Activated CD8-positive, alpha-beta memory T cell treated with anti-CD3 and anti-CD28 coated beads, Interleukin-2, amount 50 U/mL, for 1 hour (primary cell): ENCODE measurements around the gene ETV1.
A peak's percentile ranks its signal among the peaks of the same experiment; 100 is the strongest.

Experiments used
- DNase-seq: peaks from one replicate; pipeline ENCODE4 v3.0.0-alpha.2; 2020; ENCODE audit errors: extremely low read depth

The ETV1 gene

DNA sequence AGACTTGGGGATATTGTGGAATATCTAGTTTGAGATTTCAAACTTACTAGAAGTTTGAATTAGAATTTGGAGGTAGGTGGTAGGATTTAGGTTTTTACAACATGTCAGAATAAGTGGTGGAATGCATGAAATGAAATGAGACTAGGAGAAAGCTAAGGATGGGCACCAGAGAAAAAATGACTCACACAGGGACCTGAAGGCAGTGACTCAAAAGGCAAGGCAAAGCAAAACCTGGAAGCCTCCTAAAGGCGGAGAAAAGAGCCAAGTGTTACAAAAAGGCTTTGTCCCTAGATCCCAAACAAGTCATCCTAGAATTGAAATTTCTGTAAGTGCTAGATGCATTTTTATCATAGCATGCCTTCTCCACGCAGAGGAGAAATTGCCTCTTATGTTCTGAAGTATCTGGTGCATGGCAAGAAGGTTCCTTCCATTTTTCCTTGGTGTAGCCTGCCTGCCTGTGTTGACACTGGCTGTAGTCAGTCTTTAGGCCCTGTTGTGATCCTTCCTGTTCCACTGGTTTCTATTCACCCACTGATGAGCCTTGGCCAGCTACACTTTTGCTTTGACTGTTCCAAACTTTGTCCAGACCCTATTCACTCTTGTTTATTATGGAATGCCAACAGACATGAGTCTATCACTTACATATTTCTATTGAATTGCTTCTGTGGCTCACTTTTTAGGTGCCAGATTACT lies 109.3 kb downstream of the ETV1 start:
- no peak for DNase-seq

- DNase-seq, result no peak
These were observed 110.3 kb downstream of the ETV1 start for GRCh38 chr7:13879143-13879542.

GRCh38 chr7:13878154-13878553 lies 111.3 kb downstream of the ETV1 start:
- no peak for DNase-seq

DNA sequence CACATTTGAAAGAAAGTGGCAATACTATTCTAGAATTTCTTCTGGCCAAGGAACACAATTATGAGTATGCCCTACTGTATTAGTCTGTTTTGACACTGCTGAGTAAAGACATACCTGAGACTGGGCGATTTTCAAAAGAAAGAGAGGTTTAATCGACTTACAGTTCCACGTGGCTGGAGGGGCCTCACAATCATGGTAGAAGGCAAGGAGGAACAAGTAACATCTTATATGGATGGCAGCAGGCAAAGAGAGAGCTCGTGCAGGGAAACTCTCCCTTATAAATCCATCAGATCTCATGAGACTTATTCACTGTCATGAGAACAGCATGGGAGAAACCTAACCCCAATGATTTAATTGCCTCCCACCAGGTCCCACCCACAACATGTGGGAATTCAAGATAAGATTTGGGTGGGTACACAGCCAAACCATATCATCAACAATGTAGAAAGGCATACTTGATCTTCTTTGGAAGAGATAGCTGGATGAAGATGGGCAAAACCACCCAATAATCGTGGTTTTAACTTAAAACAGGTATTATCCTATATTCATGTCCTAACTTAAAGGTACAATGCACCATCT lies 113.9 kb downstream of the ETV1 start:
- DNase-seq, result no peak

DNA sequence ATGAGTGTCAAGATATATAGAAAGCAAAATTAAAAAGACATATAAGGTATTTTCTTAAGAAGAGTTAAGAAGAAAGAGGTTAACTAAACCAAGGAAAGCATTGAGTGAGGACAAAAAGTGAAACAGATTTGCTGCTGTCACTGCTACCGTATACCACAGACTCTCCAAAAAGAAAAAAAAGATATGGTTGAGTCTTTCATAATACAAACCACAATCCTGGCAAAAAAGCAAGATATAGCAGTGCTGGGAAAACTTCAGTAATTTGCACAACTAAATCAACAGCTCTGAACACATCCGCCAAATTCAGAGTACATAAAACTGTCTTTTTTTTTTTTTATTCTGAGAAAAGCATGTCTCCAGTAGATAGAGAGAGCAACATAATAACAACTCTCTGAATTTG lies 114.7 kb downstream of the ETV1 start:
- no peak for DNase-seq

GRCh38 chr7:13872709-13873108 lies 116.8 kb downstream of the ETV1 start:
- no peak for DNase-seq

DNA sequence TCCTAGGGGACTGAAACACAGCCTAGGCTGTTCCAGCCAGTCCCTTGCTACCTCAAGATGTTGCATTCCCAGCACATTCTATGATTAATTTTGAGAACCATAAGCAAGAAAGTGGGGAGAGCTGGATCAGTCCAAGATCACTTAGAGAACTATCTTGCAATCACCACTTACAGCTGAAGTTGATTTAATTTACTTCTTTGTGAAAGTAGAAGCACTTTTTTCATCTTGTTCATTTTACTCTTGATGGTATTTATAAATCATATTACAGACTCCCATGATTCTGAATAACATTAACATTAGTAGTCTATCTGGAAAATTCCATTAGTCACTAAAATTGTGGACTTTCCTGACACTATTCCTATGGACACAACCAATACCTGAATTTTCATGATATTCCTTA lies 118.5 kb downstream of the ETV1 start:
- no peak for DNase-seq

GRCh38 chr7:13860734-13861133 lies 128.7 kb downstream of the ETV1 start:
- DNase-seq, result no peak

DNA sequence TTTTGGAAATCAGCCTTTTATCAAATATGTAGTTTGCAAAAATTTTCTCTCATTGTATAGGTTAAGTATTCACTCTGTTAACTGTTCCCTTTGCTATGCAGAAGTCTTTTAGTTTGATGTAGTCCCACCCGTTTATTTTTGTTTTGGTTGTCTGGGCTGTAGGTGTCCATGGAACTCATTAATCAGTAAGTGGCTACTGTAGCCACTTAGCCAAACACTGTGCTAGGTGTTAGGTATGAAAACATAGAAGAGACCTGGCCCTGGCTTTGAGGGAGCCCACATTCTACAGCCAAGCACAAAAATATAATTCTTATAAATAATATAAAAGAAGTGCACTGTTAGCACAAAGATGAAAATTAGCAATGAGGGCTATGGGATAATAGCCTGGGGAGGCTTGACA lies 133.5 kb downstream of the ETV1 start:
- DNase-seq, result no peak

DNA sequence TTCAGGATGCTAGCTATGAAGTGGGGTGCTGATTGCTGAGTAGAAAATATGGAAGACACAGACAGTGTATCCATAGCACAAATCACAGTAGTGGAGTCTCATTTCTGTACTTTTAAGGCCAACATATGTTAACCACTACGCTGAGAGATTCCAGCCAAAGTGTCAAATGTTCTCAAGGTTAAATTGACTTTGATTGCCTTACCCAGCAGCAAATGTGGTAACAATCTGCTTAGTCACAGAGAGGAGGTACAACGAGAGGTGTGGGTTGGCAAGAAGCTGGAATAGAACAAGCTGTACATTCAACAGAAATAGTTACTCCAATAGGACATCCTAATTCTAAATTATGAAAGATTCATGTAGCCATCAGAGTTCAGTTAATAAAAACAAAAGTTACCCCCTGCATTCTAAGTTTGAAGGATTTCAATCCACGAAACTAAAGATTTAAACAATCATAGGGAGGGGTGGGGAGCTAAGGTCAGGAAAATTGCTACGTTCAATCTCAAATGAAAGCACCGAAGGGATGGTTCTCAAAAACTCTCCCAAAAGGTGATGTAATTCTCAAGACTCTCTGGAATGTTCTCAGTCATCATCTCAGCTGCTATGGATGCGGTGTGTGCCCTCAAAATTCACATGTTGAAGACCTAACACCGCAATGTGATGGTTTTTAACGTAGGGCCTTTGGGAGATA lies 137.0 kb downstream of the ETV1 start:
- DNase-seq, result no peak

GRCh38 chr7:13851736-13852135 lies 137.7 kb downstream of the ETV1 start:
- DNase-seq, result no peak

DNA sequence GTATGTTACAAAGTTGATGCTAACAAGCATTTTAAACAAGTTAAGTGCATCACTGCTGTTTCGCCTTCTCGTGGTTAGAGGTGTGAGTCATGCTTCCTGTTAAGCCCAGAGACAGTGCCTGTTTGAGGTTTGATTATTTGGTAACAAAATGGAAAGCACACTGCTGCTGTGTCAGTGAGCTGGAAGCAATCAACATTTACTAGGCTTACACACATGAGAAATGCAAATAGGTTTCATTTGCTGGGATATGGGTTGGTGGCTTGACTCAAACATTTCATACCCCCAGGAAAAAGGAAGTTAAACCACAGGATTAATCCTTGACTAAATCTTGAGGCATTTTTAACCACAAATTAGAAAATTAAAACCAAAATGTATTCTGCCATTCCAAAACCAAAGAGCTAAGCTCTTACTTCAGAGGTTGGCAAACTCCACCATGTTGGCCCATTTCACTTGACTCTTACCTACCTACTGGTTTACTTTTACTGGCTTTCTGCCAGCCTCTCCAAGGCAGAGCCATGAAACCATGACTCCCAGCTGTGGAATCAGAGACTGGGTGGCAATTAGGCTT lies 139.2 kb downstream of the ETV1 start:
- DNase-seq, result peak; percentile 23

DNA sequence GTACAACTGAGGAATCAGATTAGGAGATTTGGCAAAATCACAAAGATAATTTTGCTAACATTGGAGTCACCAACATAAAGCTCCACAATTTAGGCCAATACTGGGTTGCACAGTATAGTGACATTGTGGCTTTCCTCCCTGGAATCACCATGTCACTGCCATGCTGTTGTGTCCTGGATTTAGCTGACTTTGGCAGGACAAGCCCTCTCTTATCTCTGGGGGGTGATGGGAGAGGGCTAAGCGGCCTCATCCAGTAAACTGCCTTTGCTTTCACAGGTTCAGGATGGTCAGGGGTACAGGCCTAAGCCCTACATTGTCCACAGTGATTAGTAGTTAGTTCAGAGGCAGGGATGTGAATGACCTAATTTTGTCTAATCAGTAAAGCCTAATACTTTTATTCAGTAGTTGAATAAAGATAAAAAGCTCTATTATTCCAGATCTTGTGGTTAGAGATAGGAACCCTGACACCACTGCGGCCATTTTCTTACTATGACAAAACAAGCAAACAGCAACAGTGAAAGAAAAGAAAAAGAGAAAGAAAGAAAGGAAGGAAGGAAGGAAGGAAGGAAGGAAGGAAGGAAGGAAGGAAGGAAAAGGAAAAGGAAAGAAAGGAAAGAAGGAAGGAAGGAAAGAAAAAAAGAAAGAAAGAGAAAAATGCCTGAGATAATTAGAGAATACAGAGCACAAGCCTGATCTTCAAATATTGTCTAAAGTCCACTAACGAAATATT lies 140.1 kb downstream of the ETV1 start:
- DNase-seq, result no peak

DNA sequence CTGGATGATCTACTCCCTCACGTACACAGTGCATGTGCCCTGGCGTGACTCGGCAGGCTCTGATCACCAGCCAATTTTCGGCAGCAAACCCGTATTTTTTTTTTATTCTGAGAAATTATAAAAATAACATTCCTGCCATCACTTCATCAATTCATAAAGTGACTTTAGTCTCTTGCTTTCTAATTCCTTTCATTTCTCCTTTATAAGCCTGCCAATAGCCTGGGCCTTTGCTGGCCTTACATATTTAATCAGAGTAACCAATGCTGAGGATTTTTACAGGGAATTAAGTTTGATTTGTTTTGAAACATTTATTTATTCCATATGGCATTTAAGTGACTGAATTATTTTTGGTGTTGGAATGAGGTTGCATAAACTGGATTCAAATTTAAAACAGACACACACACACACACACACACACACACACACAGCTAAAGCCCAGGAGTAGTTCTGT lies 140.8 kb downstream of the ETV1 start:
- no peak for DNase-seq

- no peak for DNase-seq
These were observed 143.1 kb downstream of the ETV1 start for GRCh38 chr7:13846386-13846785.

DNA sequence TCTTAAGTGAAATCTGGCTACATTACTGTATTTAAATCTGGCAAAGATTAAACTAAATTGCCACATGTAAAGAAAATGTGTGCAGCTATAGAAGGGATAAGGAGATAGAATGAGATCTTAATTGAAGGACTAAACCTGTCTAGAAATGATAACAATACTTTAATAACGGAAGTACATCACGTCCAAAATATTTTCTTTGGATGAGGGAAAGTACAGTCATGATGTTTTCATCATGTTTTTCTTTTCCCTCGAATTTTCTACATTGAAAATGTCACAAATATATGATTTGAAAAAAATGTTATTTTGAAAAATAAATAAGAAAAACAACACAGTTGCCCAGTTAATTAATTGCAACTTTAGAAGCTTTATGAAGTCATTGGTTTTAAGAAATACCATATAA lies 143.9 kb downstream of the ETV1 start:
- DNase-seq, result no peak

DNA sequence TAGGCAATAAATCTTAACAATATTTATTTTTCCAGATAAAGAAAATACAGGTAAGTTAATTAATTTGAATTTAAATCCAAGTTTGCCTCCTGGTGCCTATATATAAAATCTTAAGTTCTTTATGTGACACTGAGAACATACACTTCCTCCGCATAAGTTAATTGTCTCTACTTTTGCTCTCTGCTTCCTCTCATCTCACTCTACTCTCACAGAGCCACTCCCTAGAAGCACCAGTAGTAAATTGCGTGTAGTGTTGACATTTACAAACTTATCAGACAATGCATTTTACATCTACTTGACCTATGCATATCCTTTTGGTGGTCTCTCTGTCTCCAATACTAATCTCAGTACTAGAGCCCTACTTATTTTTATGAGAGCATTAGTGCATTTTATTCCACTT lies 144.5 kb downstream of the ETV1 start:
- DNase-seq, result no peak

GRCh38 chr7:13841284-13841683 lies 148.2 kb downstream of the ETV1 start:
- no peak for DNase-seq
